GM12878 (cell line): ENCODE data around the gene SMIM26. TPM values are rescaled to one million over a fixed set of nuclear protein-coding genes. Genes with fewer than 3 reads are reported as not detected.
A peak's percentile ranks its signal among the peaks of the same experiment; 100 is the strongest.

Experiments used
- ATAC-seq: fragments of 200-7000 bp; cut with Tn5 transposase; 3 replicates; pipeline ENCODE4 v1.9.1; 2020; ENCODE audit warnings: mild to moderate bottlenecking, moderate library complexity
- BruUV-seq: library from RNA; stranded (reverse); fragments of 400-500 nt; replicated peaks from 2 replicates; lab custom pipeline; 2021; lab: Mats Ljungman, UMichigan
- CTCF ChIA-PET: fragments of 300-600 bp; sonication (Branson Sonifier 250); formaldehyde crosslinking; extraction: SDS; loops from one replicate; lab custom pipeline; 2021; ENCODE audit warnings: inconsistent platforms; lab: Yijun Ruan, JAX
- POLR2A ChIA-PET: fragments of 350-600 bp; formaldehyde crosslinking; extraction: SDS; loops from one replicate; lab custom pipeline; 2021; ENCODE audit warnings: inconsistent platforms; lab: Charles Lee
- RAD21 ChIA-PET: fragments of 300-600 bp; sonication (Branson Sonifier 250); formaldehyde crosslinking; loops from one replicate; lab custom pipeline; 2023; ENCODE audit warnings: antibody characterized with exemption; ENCODE audit not compliant: unreplicated experiment; lab: Charles Lee
- SMC1A ChIA-PET: fragments of 300-600 bp; sonication (Branson Sonifier 250); formaldehyde crosslinking; loops from one replicate; lab custom pipeline; 2023; ENCODE audit not compliant: unreplicated experiment, uncharacterized antibody; lab: Charles Lee
- DNase-seq: peaks from one replicate; pipeline ENCODE4 v3.0.0-alpha.2; 2011; ENCODE audit warnings: low read depth, low spot score
- FAIRE-seq: peaks from 3 replicates; lab custom pipeline; 2011; peaks lifted over from hg19 to GRCh38; lab: Jason Lieb, UNC
- H2AFZ ChIP-seq: 2 replicates; pipeline ENCODE4 v1.6.0; 2011; ENCODE audit warnings: low read depth, low read length, control low read depth; ENCODE audit not compliant: control insufficient read depth
- H3K27ac ChIP-seq: 2 replicates; pipeline ENCODE4 v1.5.1; 2011; ENCODE audit warnings: control low read depth; ENCODE audit not compliant: control insufficient read depth, insufficient read depth
- H3K27me3 ChIP-seq, 2 experiments: replicated peaks in 1 of 2; 2 replicates each; pipeline versions ENCODE4 v1.6.0 to v1.6.1; 2011; ENCODE audit warnings: low read length in 1 of 2; ENCODE audit not compliant: control insufficient read depth in 2 of 2, insufficient read depth in 2 of 2
- H3K36me3 ChIP-seq, 2 experiments: 2 replicates each; pipeline ENCODE4 v1.5.1; 2011; ENCODE audit warnings: low read length in 1 of 2; ENCODE audit not compliant: control insufficient read depth in 2 of 2, insufficient read depth in 2 of 2
- H3K4me1 ChIP-seq: 2 replicates; pipeline ENCODE4 v1.6.1; 2011; ENCODE audit warnings: mild to moderate bottlenecking, low read length, moderate library complexity, mixed read lengths; ENCODE audit not compliant: control insufficient read depth, insufficient read depth
- H3K4me2 ChIP-seq: 2 replicates; pipeline ENCODE4 v1.6.0; 2011; ENCODE audit warnings: control low read depth; ENCODE audit not compliant: control insufficient read depth, insufficient read depth
- H3K4me3 ChIP-seq: fragments of 200-600 bp; sonication (generic); 2 replicates; pipeline ENCODE4 v1.5.1; 2016
- H3K79me2 ChIP-seq: 2 replicates; pipeline ENCODE4 v1.6.0; 2011; ENCODE audit warnings: low read length; ENCODE audit not compliant: control insufficient read depth, insufficient read depth
- H3K9ac ChIP-seq: 2 replicates; pipeline ENCODE4 v1.8.0; 2011; ENCODE audit warnings: low read length, control low read depth, mixed read lengths; ENCODE audit not compliant: control insufficient read depth, insufficient read depth
- H3K9me3 ChIP-seq: replicated peaks from 3 replicates; pipeline ENCODE4 v1.5.1; 2011; ENCODE audit warnings: mild to moderate bottlenecking, low read length; ENCODE audit not compliant: control insufficient read depth, insufficient read depth
- H4K20me1 ChIP-seq: 2 replicates; pipeline ENCODE4 v1.6.0; 2011; ENCODE audit not compliant: control insufficient read depth, insufficient read depth
- ESRRA ChIP-seq: IDR thresholded peaks from 2 replicates; pipeline ENCODE4 v1.6.1; 2012; ENCODE audit warnings: mild to moderate bottlenecking, low read length, improper control_type of control experiment
- HDAC2 ChIP-seq: fragments of 200-600 bp; sonication (generic); IDR thresholded peaks from 2 replicates; pipeline ENCODE4 v1.6.1; 2017
- NR2F1 ChIP-seq: fragments of 450-650 bp; conservative IDR thresholded peaks from 2 replicates; pipeline ENCODE4 v1.6.1; 2017; ENCODE audit warnings: mild to moderate bottlenecking
- SMAD1 ChIP-seq: fragments of 450-650 bp; IDR thresholded peaks from 2 replicates; pipeline ENCODE4 v1.6.1; 2018; ENCODE audit warnings: mild to moderate bottlenecking, low read depth; ENCODE audit not compliant: partially characterized antibody
- SPI1 ChIP-seq: IDR thresholded peaks from 2 replicates; pipeline ENCODE4 v1.6.1; 2011; ENCODE audit warnings: low read depth, mild to moderate bottlenecking, low read length, moderate library complexity, borderline replicate concordance; ENCODE audit not compliant: insufficient read depth
- WGBS: methylation state at CpG from one replicate; pipeline ENCODE4 v1.1.6; 2016; ENCODE audit warnings: low lambda C conversion rate; ENCODE audit not compliant: insufficient replicate concordance, insufficient coverage; ENCODE audit errors: missing lambda C conversion rate; 5-methylcytosine and 5-hydroxymethylcytosine counted together
- in situ Hi-C: fragments of 300-500 bp; cut with MboI; formaldehyde crosslinking; loops from 9 replicates; pipeline ENCODE4 v1.14.3; 2018; ENCODE audit warnings: mixed read lengths
- intact Hi-C: fragments of 100-400 bp; cut with micrococcal nuclease; formaldehyde crosslinking; loops from one replicate; pipeline ENCODE4 v1.14.2; 2022; ENCODE audit not compliant: unreplicated experiment
- polyA plus RNA-seq, 11 experiments: library from polyadenylated mRNA; depleted of rRNA in 4 of 11; unstranded in 6 of 11; stranded (reverse) in 5 of 11; fragments of >200 nt; fragmentation: Nextera tagmentation in 4 of 11; fragmentation: Illumina TruSeq in 1 of 11; extraction: Ambion mirVana in 4 of 11; extraction: Trizol in 1 of 11; gene quantifications; 1 replicate in 1 of 11; 2 replicates in 10 of 11; pipeline versions ENCODE4 v1.2.1 to v1.2.3, GENCODE V29; 2011 to 2016; ENCODE audit warnings: inconsistent platforms in 2 of 11, missing spikeins in 2 of 11, low read depth in 1 of 11
- total RNA-seq, 4 experiments: library from RNA; depleted of rRNA in 3 of 4; stranded (reverse); fragments of >200 nt in 3 of 4; fragmentation: Illumina TruSeq in 1 of 4; extraction: Trizol in 1 of 4; gene quantifications; 2 replicates each; pipeline versions ENCODE4 v1.2.1 to v1.2.3, GENCODE V29; 2013 to 2021

SMIM26 gene
- total and polyA plus RNA-seq, 10 of the 15 experiments (the other 5 are each of a cell fraction or from before 2014, with no cell fraction given): 74.3 to 329 (median 176) TPM

DNA sequence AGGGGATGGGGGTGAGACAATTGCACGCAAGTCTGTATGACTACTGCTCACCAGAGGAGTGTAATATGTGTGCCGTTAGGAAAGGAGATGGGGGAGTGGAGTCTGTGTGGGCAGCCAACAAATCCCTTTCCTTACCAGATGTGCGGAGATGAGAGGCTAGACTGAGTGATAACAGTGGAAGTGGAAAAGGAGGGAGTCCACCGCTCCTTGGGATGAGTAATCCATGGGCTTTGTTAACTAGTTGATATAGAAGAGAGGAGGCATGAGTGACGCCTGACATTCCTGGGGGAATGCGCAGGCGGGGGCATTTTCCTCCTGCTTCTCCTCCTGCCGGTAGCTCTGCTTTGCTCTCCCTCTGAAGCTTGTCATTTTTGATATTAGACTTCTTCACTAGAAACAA is 13.5 kb upstream of the SMIM26 start:
- no peak for ATAC-seq

DNA sequence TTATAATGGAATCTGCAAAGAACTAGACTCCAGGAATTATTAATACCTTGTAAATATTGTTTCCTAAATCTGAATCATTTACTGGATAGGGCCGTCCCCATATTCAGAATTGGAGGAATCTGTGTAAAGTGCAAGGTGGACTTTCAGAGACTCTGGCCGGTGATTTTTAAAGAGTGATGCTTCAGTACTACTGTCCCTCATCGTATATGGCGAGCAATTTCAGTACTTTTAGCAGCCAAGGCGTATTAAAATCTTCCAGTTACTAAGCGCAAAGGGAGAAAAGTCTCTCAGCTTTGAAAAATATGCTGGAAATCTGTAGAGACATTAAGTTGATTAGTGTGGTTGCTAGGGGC is 483 bp downstream of the SMIM26 start:
- Histone ChIP-seq H3K27ac (peak overlapping the region; percentile 78), H3K79me2 (peaks cover 16% of the 10 kb centered on the region), H3K36me3 (peaks cover 0 to 5% of the 10 kb centered on the region in 2 experiments; a peak in 1 of 4 replicates), H4K20me1 (no peaks in the 10 kb centered on the region), H3K9me3 (no peaks in the 10 kb centered on the region; the same call in 2 of the 3 replicates), H3K9ac (peak overlapping the region; percentile 83), H2AFZ (peak overlapping the region; percentile 87), H3K4me1 (peaks cover 4% of the 10 kb centered on the region; the same call in 1 of the 2 replicates), H3K4me3 (peak overlapping the region; percentile 98), H3K4me2 (peak overlapping the region; percentile 69; the same call in 1 of the 2 replicates), H3K27me3 (no peaks in the 10 kb centered on the region)
- ChIA-PET SMC1A (no interaction called here), POLR2A (interaction anchor here (1.8 kb wide), 1 partner anchor 61 kb away, joined by 7 read pairs; the partner anchor contains the start of gene SEC23B), RAD21 (interaction anchor here (1.7 kb wide), 1 partner anchor 21 kb away, joined by 3 read pairs; no protein-coding TSS in a partner anchor), CTCF (no interaction called here)
- peak; percentile 7 for FAIRE-seq
- no peak for DNase-seq
- ATAC-seq: peak; percentile 51
- BruUV-seq: TSS peak; percentile 95
- 1% methylated on average over 6 of the region's 6 CpGs for WGBS
- TF ChIP-seq NR2F1: 0 out of 2 replicates have a peak, but pooled peaks have one; percentile 3
- peak; percentile 5 for TF ChIP-seq SMAD1
- TF ChIP-seq HDAC2: no peak
- 0 out of 2 replicates have a peak, but pooled peaks have one; percentile 1 for TF ChIP-seq ESRRA
- in situ Hi-C loops: no loop called here
- intact Hi-C loops: loop anchor here (2.0 kb wide), 4 partner anchors 19 to 155 kb away; partner anchors contain the start of genes RBBP9 and SEC23B

More for the DNA sequence above, 13.5 kb upstream of the SMIM26 start:
- BruUV-seq: no TSS peak
- ChIA-PET POLR2A (no interaction called here), CTCF (no interaction called here), SMC1A (no interaction called here), RAD21 (no interaction called here)
- TF ChIP-seq SPI1: no peak
- no peaks in the 10 kb centered on the region for H3K79me2 ChIP-seq
- DNase-seq (no peak), FAIRE-seq (no peak)
- intact Hi-C loops (no loop called here), in situ Hi-C loops (no loop called here)
- no peak overlapping the region for H2AFZ ChIP-seq
- no peak overlapping the region for H3K27ac ChIP-seq
- H3K27me3 ChIP-seq: no peaks in the 10 kb centered on the region
- no peaks in the 10 kb centered on the region for H4K20me1 ChIP-seq
- 100% methylated on average over 8 of the region's 8 CpGs for WGBS
- H3K4me2 ChIP-seq: no peak overlapping the region
- H3K4me1 ChIP-seq: no peaks in the 10 kb centered on the region
- no peak overlapping the region for H3K9ac ChIP-seq
- no peaks in the 10 kb centered on the region for H3K9me3 ChIP-seq
- H3K4me3 ChIP-seq: no peak overlapping the region
- H3K36me3 ChIP-seq: peaks cover 5 to 22% of the 10 kb centered on the region in 2 experiments
